NCI-H526 treated with DMSO at 0.1 percent for 48 hours (cell line): ENCODE data around the gene TEX26.

ENCODE experiments used
- DNase-seq: peaks from one replicate; lab custom pipeline; 2025; lab: John Stamatoyannopoulos, UW

Gene TEX26

DNA sequence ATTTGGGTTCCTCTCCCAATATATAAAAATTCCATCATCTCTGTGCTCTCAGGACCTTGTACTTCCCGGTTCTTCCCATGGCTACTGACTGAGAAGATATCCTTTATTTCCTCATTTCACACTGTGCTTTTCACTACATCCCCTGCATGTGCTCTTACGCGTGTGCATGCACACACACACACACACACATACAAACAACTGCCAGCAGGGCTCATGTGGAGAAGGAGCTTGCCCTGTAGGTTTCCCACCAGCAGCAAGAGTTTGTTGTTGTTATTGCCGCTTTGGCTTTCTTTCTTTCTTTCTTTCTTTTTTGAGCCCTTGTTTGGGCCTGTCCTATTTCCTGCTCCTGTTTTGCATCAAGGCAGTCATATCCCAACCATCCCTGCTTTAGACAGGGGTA is 43.6 kb downstream of the TEX26 start:
- no peak for DNase-seq

DNA sequence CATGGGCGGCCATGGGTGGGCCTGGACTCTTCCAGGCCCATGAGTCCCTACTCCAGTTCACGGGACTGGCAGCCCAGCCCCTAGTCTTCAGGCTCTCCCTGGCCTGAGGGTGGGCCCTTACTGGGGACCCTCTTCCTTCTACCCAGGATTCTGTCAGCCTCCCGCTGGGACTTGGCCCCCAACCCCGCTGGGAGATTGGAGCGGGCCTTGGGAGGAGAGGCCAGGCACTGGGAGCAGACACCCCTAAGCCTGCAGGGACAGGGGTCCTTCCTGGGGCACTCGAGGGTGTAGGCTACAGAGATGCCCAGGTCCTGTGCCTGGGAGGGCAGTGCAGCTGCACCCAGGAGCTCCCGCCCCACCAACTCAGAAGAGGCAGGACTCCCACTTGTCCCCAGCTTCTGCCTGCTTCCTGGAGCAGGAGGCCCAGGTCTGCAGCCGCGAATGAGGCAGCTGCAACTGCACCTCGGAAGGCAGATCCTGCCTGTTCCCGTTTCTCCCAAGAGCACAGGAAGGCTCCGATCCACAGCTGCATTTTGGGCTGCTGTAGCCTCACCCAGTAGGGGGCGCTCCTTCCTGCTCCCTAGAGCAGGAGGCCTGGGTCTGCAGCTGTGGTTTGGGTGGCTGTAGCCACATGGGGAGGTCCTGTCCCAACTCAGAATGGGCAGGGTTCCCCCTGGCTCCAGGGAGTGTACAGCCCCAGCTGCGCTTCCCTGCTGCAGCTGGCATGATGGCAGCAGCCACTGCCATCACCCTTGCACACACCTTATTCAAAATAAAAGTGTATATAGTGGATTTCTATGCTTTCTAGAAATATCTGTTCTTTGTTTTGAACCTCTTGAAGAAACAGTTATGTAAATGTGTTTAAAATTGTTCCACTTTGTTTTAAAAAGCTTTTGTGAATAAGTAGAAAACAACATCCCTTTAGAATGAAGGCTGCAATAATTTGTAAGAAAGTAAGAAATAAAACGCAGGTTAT is 46.8 kb downstream of the TEX26 start:
- peak; percentile 74 for DNase-seq

DNA sequence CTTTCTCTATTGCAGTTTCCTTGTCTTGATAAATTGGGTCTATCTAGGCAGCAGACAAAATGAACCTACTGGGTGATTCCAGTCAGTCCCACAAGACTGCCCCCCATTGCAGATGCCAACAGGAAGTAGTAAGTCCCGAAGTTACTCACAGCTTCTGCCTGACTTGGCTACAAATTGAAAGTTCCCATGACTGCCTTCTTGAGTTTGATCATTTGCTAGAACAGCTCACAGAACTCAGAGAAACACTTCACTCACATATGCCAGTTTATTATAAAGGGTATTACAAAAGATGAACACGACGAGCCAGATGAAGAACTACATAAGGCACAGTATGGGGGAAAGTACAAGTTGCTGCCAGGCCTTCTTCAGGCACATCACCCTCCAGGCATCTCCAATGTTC is 50.0 kb downstream of the TEX26 start:
- DNase-seq, result no peak

DNA sequence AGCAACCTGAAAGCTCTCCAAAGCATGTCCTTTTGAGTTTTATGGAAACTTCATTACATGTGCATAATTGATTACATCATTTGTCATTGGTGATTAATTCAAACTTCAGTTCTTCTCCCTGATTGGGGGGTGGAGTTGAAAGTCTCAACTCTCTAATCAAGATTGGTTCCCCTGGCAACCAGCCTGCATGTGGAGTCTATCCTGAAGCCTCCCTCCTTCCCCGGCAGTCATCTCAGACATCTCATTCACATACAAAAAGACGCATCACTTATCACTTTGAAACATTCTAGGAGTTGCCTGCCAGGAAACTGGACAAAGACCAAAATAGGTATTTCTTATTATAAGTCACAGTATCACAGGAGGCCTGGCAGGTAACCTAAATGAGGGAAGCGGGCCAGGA is 50.5 kb downstream of the TEX26 start:
- no peak for DNase-seq

DNA sequence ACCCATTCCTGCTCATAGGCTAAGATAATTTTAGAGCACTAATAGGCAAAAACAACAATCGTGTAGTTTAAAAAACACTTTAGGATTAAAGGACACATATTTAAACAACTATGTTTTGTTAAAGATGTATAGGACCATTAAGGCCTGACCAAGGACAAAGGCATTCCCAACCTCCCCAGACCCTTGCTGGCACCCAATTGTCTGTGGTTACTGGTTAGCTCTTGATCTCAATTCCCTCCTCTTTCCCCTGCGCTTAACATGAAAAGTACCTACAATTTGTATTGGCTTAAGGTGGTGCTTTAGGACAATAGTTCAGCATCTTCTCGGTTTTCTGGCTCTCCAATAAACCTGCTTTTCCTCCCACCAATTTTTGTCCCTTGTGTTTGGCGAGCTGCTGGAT is 51.0 kb downstream of the TEX26 start:
- no peak for DNase-seq

GRCh38 chr13:30984620-30985019 is 52.2 kb downstream of the TEX26 start:
- no peak for DNase-seq

GRCh38 chr13:30985637-30986205 is 53.3 kb downstream of the TEX26 start:
- DNase-seq, result no peak

DNA sequence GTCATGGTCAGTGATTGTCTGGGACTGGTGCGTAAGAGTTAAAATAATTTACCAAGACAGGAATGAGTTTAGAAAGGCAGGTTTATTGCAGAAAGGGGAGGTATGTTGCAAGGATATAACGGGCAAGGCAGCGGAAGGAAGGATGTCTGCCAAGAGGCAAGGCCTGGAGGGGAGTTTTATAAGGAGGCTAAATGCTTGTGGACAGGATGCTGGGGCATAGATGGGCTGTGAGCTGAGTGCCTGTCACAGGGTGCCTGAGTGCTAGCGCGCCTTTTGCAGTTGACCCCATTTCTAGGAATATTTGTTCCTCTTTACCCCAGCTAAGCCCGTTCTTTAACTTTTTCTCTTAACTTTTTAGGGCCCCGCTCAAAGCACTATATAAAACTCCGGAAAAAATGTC is 58.7 kb downstream of the TEX26 start:
- DNase-seq, result no peak

- no peak for DNase-seq
Measured at GRCh38 chr13:30991922-30992321, 59.5 kb downstream of the TEX26 start.

DNA sequence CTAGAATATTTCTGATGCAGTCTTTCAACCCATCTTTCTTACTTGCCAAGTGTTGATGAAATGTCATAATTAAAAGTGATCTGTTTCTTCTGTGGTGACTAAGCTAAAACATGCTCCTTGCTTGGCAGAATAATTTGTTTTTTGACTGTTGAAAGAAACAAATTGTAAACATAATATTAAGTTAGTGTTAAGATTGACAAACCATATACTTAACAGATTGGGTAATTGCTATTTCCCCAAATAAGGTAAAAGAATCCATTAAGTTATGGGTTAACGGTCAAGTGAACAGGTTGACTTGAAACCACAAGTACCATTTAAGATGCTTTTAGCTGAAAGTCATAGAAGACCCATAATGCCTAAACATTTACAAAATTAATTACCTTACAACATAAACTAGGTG is 62.9 kb downstream of the TEX26 start:
- DNase-seq, result no peak

- peak; percentile 55 for DNase-seq
Measured at GRCh38 chr13:30997697-30998096, 65.2 kb downstream of the TEX26 start.

DNA sequence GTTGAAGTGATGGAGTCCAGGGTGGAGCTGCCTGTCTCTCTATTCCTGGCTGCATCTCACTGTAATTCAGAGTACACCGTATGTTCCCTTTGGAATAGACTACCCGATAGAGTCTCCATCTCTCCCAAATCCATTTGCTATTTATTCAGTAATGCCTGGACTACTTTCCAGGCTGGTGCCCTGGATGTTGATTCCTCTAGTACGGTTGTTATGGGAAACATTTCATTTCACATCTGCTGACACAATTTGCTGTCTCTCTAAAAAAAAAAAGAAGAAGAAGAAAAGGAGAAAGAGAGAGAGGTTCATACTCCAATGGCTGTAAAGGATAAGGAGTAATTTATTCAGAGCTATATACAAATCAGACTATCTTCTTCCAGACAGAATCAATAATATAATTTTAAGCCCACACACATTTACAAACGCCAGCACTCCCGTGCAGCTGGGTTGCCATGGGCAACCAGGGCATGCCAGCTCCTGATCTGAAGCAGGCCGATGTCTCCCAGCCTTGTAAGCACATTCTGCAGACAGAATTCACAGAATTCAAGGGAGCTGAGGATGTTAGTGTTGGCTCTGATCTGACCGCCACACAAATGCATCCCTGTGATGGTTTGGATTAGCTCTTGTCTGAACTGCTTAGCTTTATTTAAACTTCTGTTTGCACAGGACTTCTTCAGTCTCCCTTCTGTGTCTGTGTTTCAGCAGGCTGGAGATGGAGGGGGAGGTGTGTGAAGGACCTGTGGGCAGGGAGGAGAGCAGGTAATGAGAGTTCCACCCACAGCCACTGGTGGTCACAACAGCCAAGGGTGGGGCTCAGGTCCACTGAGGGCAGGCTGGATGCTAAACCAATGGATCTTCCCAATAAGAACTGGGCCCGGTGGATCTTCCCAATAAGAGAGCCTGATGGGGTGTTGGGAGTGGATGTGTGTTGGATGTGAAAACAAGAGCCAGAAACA is 66.0 kb downstream of the TEX26 start:
- DNase-seq, result peak; percentile 75

GRCh38 chr13:31000889-31001288 is 68.4 kb downstream of the TEX26 start:
- DNase-seq, result no peak

- DNase-seq, result no peak
Measured at GRCh38 chr13:31001647-31002046, 69.2 kb downstream of the TEX26 start.

- DNase-seq, result no peak
Measured at GRCh38 chr13:31005066-31005465, 72.6 kb downstream of the TEX26 start.

GRCh38 chr13:31007417-31007816 is 75.0 kb downstream of the TEX26 start:
- no peak for DNase-seq

DNA sequence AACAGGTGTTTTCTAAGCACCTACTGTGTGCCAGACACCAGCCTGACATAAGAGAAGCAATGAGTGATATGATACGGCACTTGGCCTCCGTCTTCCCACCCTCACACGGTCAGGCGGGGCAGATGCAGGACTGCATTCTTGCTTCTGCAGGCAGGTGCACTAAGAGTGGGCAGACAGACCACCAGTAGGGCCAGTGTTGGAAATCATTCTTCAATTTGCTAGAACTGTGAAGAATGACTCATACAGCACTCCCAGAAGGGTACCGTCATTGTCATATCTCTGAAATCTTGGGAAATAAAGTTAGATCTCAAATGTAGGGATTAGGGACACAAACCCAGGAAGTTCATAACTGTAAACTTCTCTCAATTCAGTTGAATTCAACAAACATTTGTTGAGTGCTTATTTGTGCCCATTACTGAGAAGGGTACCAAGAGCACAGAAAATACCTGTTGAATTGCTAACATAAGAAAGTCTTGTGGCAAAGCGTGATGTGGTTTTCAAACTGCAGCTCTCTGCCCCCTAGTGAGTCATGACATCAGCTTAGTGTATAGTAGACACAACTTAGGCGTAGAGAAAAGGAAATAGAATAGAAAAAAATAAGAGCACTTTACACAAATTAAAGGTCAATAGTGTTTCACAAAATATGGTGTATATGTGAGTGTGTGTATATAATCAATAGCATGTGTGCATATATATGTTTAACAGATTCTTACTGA is 76.1 kb downstream of the TEX26 start:
- DNase-seq, result no peak

DNA sequence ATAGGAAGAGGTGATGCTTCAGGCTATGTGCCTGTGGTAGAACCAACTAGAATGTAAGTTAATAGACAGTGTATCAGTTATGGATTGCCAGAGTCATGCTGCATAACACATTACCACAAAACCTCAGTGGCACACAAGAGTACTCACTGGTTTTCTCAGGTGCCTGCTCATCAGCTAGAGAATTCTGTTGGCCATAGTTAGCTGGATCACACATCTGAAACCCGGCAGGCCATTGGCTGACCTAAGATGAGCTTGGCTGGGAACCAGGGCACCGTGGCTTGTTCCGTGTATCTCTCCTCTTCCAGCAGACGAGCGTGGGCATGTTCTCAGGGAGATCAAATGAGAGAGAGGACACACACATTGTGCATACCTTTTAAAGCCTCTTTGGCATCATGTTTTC is 76.7 kb downstream of the TEX26 start:
- no peak for DNase-seq

DNA sequence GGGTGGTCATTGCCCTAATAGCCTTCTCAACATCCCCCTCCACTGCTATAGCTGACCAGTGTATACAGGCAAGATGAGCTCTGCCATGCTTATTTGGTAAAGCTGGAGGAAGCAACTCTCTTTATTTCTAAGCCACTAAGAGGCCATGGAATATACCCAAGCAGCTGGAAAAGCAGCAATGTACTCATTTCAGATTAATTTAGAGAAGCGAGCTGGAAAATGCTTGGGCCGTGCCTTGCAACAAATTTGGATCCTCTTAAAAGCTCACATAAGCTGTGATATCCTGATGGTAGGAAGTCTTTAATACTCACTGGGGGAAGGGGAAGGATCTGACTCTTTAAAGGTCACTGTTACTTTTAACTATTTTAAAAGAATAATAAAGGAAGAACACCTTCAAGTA is 77.8 kb downstream of the TEX26 start:
- no peak for DNase-seq

DNA sequence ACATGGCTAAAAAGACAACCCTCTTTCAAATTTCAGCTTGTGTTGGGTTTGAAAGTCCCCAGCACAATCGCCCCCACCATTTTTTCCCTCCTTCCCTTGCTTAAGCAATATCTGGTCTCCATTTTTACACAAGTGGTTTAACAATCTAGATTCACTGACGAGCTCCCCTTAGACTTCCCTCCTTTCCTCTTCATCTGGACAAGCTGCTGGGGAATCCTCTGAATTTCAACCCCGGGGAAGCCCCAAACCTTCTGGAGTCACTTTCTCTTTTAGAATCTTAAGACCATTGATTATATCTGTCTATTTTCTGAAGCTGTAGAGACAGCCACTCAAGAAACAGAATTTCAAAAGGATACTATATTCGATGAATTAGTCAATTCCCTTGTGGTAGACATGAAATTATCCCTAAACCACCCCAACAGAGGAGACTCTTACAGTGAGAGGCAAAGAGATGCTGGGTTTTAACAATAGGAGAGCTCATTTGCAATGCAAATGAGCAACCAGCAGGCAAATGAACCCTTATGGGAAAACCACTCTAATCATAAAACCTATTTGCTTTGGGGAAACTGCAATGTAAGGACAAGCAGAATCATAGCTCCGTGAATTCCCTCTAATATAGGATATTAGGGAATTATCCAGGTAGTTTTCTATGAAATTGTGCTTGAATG is 78.9 kb downstream of the TEX26 start:
- DNase-seq, result peak; percentile 98
